HG03354 (cell line): Measurements from ENCODE around the gene EDN1.

Experiments
- ATAC-seq: cut with Tn5 transposase; IDR thresholded peaks from one replicate; pipeline ENCODE4 v1.9.1; 2021; ENCODE audit warnings: mild to moderate bottlenecking; ENCODE audit not compliant: unreplicated experiment, poor library complexity, severe bottlenecking

EDN1 gene

GRCh38 chr6:12293235-12293930 lies 3.2 kb downstream of the EDN1 start:
- ATAC-seq: no peak

DNA sequence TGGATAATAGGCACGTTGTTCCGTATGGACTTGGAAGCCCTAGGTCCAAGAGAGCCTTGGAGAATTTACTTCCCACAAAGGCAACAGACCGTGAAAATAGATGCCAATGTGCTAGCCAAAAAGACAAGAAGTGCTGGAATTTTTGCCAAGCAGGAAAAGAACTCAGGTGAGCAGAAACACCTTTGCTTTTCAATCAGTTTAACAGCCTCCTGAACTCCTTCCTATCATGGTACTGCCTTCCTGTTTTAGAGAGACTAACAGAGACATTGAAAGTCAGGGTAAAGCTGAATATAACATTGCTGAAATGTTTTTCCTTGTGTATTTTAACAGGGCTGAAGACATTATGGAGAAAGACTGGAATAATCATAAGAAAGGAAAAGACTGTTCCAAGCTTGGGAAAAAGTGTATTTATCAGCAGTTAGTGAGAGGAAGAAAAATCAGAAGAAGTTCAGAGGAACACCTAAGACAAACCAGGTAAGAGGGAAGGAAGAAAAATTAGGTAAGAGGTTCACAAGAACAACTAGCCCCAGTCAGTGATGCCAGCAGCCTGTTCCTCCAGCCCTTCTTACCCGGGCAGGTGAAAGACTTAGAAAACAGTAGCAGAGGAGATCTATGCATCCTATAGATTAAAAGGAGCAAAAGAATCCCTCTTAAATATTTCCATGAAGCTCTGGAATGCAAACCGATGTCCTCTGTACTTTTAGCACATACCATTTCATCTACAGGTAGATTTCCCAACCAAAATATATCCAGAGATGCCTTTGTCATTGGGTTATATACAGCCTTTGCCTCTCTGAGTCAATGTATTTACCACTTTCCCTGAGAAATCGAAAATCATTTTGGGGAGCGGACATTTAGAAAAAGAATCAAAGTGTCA lies 4.0 kb downstream of the EDN1 start:
- ATAC-seq: no peak

DNA sequence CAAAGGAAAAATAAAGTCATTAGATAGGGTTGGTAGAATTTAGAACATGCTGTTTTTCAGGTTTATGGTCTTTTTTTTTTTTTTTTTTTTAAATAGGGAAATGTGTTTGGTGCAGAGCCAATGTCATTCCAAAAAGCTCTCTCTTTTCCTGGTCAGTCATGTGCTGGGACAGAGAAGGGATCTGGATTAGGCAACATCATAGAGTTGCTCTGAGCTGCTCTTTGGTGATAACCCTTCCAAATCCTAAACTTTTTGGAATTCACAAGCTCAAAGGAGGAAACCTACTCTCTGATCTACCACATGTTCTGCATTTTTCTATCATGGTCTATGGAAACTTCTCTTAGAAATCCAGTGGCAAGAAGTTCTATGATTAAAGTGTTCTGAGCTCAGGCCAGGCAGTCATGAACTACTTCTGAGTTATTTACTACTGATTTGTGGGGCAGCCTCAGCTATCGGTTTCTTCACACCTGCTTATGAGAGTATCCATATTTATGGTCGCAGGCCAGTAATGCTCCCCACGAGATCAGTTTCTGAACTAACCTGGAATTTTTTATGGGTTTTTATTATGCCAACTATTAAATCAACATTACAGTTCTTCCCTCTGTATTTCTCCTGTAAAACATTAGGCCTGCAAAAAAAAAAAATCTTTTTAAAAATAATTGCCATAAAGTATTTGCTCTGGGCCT lies 4.8 kb downstream of the EDN1 start:
- ATAC-seq: no peak

- ATAC-seq: no peak
Observed at GRCh38 chr6:12295558-12296254, 5.5 kb downstream of the EDN1 start.

DNA sequence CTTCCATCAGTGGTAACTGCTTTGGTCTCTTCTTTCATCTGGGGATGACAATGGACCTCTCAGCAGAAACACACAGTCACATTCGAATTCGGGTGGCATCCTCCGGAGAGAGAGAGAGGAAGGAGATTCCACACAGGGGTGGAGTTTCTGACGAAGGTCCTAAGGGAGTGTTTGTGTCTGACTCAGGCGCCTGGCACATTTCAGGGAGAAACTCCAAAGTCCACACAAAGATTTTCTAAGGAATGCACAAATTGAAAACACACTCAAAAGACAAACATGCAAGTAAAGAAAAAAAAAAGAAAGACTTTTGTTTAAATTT lies 6.1 kb downstream of the EDN1 start:
- no peak for ATAC-seq

DNA sequence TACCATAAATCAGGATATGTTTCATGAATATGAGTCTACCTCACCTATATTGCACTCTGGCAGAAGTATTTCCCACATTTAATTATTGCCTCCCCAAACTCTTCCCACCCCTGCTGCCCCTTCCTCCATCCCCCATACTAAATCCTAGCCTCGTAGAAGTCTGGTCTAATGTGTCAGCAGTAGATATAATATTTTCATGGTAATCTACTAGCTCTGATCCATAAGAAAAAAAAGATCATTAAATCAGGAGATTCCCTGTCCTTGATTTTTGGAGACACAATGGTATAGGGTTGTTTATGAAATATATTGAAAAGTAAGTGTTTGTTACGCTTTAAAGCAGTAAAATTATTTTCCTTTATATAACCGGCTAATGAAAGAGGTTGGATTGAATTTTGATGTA lies 6.4 kb downstream of the EDN1 start:
- no peak for ATAC-seq

DNA sequence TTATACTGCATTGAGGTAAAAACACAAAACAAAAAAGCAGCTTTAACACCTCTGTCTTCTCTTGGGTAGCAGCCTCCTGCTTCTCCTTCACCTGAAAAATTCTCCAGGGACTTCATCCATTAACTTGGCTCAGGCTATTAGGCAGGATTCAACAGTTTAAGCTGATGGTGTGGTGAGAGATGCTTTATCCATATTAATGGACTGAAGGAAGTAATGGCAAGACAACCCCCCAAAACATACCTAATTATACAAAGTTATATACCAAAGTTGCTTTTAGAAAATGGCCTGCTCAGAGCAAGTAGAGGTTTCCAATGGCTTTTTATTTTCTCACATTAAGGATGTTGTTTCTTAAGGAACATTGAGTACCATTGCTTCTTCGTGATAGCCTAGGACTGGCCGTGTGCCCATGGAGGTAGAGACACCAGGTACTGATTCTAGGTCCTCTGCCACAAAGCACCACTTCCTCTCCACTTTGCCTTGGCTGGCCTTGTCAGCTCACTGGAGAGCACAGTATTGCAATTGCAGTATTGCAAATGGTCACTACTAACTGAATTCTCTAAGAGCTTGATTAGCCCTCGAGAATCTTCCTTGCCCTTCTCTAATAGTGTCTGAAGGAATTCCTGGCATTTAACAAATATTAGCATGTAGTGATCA lies 7.3 kb downstream of the EDN1 start:
- no peak for ATAC-seq

DNA sequence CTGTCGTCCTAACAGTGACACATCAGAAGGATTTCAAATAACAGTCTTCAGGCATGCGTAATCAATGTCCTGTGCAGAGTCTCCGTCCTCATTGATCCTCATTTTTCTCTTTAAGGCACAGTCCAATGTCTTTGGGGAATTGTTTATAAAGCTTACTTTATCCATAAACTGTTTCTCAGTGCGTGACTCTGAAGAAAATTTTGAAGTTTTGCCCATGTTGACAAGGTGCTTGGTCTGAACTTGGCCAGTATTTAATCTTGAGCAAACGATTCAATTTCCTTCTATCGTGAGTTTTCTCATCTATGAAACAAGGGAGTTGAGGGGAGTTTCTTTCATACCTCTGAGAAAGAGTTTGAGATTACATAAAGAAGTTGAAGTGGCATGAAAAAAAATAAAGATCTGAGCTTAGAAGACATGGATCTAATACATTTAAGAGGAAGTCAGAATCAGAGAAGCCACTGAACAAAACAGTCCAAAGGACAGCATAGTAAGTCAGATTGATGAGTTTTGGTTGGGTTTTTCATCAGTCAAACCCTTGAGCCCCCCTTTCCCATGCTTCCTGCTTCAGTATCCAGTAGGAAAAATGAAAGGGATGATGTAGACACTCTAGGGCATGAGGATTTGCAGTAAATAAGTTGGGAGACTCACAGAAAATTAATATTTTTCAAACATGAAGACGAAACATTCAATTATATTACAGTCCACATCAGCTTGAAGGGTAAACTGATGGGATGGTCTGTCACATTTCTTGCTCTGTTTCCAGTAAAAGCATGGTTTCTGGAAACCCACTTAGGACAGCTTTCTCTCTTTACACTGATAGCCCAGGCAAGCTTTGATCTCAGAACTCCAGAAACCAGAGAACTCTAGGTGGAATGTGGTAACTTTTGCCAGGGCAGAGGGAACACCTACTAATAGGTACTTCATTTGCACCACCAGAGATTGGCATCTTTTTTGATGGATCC lies 8.1 kb downstream of the EDN1 start:
- ATAC-seq: no peak

DNA sequence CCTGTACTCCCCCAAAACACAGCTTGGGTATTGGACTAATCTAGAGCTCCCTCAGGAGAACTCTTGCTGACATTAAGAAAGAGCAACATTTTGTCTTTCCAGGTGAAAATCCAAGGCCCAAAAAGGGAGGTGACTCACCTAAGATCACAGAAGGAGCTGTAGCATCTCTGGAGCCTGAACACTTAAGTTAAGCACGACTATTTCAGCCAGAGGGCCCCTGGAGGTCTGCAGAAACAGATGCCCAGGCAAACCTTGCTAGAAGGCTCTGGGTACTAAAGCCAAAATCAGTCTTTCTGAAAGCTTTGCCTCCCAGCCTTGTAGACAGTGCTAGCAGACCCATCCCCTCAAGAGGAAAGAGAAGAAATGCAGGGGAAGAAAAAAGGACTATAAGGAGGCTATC lies 8.8 kb downstream of the EDN1 start:
- no peak for ATAC-seq

GRCh38 chr6:12301018-12301417 lies 10.9 kb downstream of the EDN1 start:
- no peak for ATAC-seq

DNA sequence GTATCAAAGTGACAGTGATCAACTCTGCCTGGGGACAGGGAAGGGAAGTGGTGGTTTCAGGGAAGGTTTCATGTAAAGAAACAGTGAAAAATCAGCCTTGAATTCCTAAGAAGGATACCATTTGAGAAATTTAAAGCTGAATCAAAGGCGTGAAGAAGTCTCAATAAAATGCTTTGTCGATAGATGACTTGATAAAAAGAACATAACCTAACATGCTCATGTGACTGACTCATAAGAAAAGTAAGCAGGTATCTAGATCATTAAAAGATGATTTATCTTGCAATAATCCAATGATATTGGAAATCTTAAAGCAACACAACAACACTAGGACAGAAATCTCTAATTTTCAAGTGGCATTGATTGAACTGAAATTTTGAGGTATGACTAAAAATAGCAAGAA lies 14.3 kb downstream of the EDN1 start:
- ATAC-seq: no peak

- no peak for ATAC-seq
Observed at GRCh38 chr6:12309070-12309469, 18.9 kb downstream of the EDN1 start.

DNA sequence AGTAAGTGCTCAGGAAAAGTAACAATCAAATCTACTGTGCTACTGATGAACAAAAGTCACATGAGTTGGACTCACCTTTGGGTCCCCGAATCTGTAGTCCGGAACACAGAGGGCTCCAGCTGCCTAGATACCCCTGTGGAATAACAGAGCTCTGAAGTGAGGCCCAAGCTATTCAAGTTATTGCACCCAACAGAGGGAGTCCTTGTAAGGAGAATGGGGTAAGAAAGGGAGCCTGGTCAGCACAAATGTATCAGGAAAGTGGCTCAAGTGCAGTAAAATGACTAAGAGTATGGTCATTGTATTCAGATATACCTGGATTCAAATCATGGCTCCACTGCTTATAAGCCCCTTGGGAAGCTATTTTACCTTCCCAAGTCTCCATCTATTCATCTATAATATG lies 20.9 kb downstream of the EDN1 start:
- ATAC-seq: no peak

DNA sequence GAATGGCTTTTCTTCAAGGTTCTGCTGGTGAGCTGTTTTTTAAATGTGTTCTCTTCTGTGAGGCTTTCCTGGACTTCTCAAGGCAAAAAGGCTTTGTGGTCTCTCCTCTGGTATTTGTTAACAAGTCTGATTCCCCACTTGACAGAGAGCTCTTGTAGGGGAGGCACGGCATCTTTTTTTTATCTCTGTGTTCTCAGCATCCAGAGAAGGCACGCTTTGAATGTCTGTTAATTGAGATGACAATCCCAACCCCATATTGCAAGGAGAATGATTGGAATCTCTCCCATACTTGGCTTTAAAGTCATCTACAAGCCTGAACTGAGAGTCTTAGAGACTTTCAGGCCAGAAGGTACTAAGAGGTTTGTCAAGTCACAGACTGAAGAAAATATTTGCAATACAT lies 22.6 kb downstream of the EDN1 start:
- ATAC-seq: no peak

- no peak for ATAC-seq
Observed at GRCh38 chr6:12313306-12313991, 23.3 kb downstream of the EDN1 start.

GRCh38 chr6:12313992-12314589 lies 23.9 kb downstream of the EDN1 start:
- ATAC-seq: no peak

DNA sequence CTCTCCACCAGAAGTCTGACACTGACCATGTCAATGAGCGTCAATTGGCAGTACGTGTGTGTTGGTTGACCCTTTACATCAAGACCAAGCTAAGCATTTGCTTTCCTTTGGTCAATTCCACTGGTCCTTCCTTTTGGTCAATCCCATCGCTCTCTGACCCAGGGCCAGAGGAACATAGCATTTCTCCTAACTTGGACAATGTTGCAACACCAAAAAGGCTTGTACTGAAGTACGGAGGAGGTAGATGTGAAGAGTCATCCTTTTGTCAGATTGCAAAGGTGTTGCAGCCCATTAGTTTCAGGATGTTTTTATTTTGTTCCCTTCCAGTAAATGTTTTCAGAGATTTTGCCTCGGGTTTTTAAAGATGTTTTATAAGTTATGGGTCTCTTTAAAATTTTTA lies 24.6 kb downstream of the EDN1 start:
- ATAC-seq: no peak
